Panc1 (cell line): ENCODE results near the gene WLS. TPM values are rescaled to one million over a fixed set of nuclear protein-coding genes. Genes with fewer than 3 reads are reported as not detected.

Source experiments
- ATAC-seq: fragments of 200-7000 bp; cut with Tn5 transposase; 2 replicates; pipeline ENCODE4 v1.9.1; 2020; ENCODE audit warnings: mild to moderate bottlenecking, moderate library complexity
- BruUV-seq: library from RNA; stranded (reverse); fragments of 400-500 nt; replicated peaks from 2 replicates; lab custom pipeline; 2021; lab: Mats Ljungman, UMichigan
- CTCF ChIA-PET: fragments of 300-600 bp; sonication (Branson Sonifier 250); formaldehyde crosslinking; loops from one replicate; lab custom pipeline; 2022; ENCODE audit warnings: antibody characterized with exemption; lab: Charles Lee
- POLR2A ChIA-PET: fragments of 300-600 bp; sonication (Branson Sonifier 250); formaldehyde crosslinking; loops from one replicate; lab custom pipeline; 2022; ENCODE audit warnings: antibody characterized with exemption; lab: Charles Lee
- DNase-seq: peaks from one replicate; pipeline ENCODE4 v3.0.0-alpha.2; 2010; ENCODE audit warnings: low read depth, low spot score
- H3K27ac ChIP-seq: 2 replicates; pipeline ENCODE4 v1.5.1; 2011; ENCODE audit warnings: mild to moderate bottlenecking, low read length, inconsistent platforms
- H3K27me3 ChIP-seq: fragments of 200-500 bp; sonication (Bioruptor generic); 2 replicates; pipeline ENCODE4 v1.6.0; 2014; ENCODE audit warnings: low read length, inconsistent platforms; ENCODE audit not compliant: control insufficient read depth, insufficient read depth
- H3K36me3 ChIP-seq: fragments of 200-500 bp; sonication (Bioruptor generic); 2 replicates; pipeline ENCODE4 v1.5.1; 2014; ENCODE audit warnings: inconsistent platforms, mild to moderate bottlenecking, low read length, moderate library complexity; ENCODE audit not compliant: control insufficient read depth, insufficient read depth
- H3K4me1 ChIP-seq: 2 replicates; pipeline ENCODE4 v1.5.1; 2011; ENCODE audit warnings: inconsistent platforms, mild to moderate bottlenecking, low read length, moderate library complexity; ENCODE audit not compliant: control insufficient read depth, insufficient read depth
- H3K4me3 ChIP-seq, 2 experiments: 2 replicates each; pipeline ENCODE4 v1.5.1; 2011 to 2012; ENCODE audit warnings: low read depth in 2 of 2, low read length in 2 of 2, mild to moderate bottlenecking in 2 of 2, inconsistent platforms in 1 of 2, moderate library complexity in 1 of 2
- H3K9me3 ChIP-seq: fragments of 200-500 bp; sonication (Bioruptor generic); 2 replicates; pipeline ENCODE4 v1.5.1; 2014; ENCODE audit warnings: low read depth, mild to moderate bottlenecking, inconsistent platforms, low read length, moderate library complexity; ENCODE audit not compliant: control insufficient read depth, insufficient read depth
- CTCF ChIP-seq: fragments of 450-650 bp; IDR thresholded peaks from 2 replicates; pipeline ENCODE4 v1.5.1; 2017; ENCODE audit warnings: mild to moderate bottlenecking
- POLR2AphosphoS5 ChIP-seq: IDR thresholded peaks from 2 replicates; pipeline ENCODE4 v1.6.1; 2012; ENCODE audit warnings: mild to moderate bottlenecking, low read depth, low read length, moderate library complexity
- SIN3A ChIP-seq: IDR thresholded peaks from 2 replicates; pipeline ENCODE4 v1.6.1; 2012; ENCODE audit warnings: low read depth, mild to moderate bottlenecking, low read length, moderate library complexity, borderline replicate concordance; ENCODE audit not compliant: insufficient read depth
- TCF7L2 ChIP-seq: IDR thresholded peaks from 2 replicates; pipeline ENCODE4 v1.6.1; 2011; ENCODE audit warnings: mild to moderate bottlenecking, low read depth, low read length, inconsistent platforms
- in situ Hi-C: cut with HindIII; loops from 2 replicates; pipeline ENCODE4 v1.10.0; 2016; ENCODE audit warnings: low sequenced_read_pairs, low pct_unique_long_range_greater_than_20kb
- intact Hi-C: fragments of 100-400 bp; cut with micrococcal nuclease; formaldehyde crosslinking; loops from one replicate; pipeline ENCODE4 v1.10.0; 2022; ENCODE audit not compliant: unreplicated experiment
- total RNA-seq: library from RNA; stranded (reverse); gene quantifications from one replicate; pipeline ENCODE4 v1.2.1, GENCODE V29; 2021; ENCODE audit not compliant: unreplicated experiment
- TF ChIP-seq, protein P1 (sequence below), 2 experiments: IDR thresholded peaks; 2 replicates each; pipeline ENCODE4 v1.6.1; 2011 to 2012; ENCODE audit warnings: low read depth in 2 of 2, control low read depth in 1 of 2, low read length in 1 of 2, mild to moderate bottlenecking in 1 of 2, moderate library complexity in 1 of 2; ENCODE audit not compliant: insufficient read depth in 1 of 2

WLS gene
- total RNA-seq, 1 experiment from 2014 or later, result 29.6 TPM

GRCh38 chr1:68210027-68210426 is 22.3 kb downstream of the WLS start:
- DNase-seq, result no peak
- no TSS peak for BruUV-seq
- ChIA-PET POLR2A (no interaction called here), CTCF (no interaction called here)
- in situ Hi-C loops, result no loop called here
- no peak for TF ChIP-seq POLR2AphosphoS5
- TF ChIP-seq SIN3A, result no peak
- no peak for TF ChIP-seq TCF7L2
- no peak for TF ChIP-seq CTCF
- TF ChIP-seq, protein P1, sequence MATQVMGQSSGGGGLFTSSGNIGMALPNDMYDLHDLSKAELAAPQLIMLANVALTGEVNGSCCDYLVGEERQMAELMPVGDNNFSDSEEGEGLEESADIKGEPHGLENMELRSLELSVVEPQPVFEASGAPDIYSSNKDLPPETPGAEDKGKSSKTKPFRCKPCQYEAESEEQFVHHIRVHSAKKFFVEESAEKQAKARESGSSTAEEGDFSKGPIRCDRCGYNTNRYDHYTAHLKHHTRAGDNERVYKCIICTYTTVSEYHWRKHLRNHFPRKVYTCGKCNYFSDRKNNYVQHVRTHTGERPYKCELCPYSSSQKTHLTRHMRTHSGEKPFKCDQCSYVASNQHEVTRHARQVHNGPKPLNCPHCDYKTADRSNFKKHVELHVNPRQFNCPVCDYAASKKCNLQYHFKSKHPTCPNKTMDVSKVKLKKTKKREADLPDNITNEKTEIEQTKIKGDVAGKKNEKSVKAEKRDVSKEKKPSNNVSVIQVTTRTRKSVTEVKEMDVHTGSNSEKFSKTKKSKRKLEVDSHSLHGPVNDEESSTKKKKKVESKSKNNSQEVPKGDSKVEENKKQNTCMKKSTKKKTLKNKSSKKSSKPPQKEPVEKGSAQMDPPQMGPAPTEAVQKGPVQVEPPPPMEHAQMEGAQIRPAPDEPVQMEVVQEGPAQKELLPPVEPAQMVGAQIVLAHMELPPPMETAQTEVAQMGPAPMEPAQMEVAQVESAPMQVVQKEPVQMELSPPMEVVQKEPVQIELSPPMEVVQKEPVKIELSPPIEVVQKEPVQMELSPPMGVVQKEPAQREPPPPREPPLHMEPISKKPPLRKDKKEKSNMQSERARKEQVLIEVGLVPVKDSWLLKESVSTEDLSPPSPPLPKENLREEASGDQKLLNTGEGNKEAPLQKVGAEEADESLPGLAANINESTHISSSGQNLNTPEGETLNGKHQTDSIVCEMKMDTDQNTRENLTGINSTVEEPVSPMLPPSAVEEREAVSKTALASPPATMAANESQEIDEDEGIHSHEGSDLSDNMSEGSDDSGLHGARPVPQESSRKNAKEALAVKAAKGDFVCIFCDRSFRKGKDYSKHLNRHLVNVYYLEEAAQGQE (IDR thresholded peaks at IDR 0.05; ENCODE audit: insufficient read depth in 1 of 2, low read depth in 2 of 2, low read length in 1 of 2), result no peak
- Histone ChIP-seq H3K36me3 (no peaks in the 10 kb centered on the region), H3K4me3 (no peak overlapping the region), H3K9me3 (no peaks in the 10 kb centered on the region), H3K4me1 (no peaks in the 10 kb centered on the region), H3K27ac (no peak overlapping the region), H3K27me3 (no peaks in the 10 kb centered on the region)
- no peak for ATAC-seq
- intact Hi-C loops, result no loop called here

- no peak overlapping the region for H3K27ac ChIP-seq
These were observed 25.3 kb downstream of the WLS start for GRCh38 chr1:68206848-68207689.

More at GRCh38 chr1:68206848-68207689, 25.3 kb downstream of the WLS start:
- no TSS peak for BruUV-seq
- no peak for DNase-seq
- H3K4me1 ChIP-seq, result no peaks in the 10 kb centered on the region
- no peak for TF ChIP-seq CTCF
- TF ChIP-seq SIN3A, result no peak
- TF ChIP-seq POLR2AphosphoS5, result no peak
- TF ChIP-seq TCF7L2, result no peak
- TF ChIP-seq, protein P1 (IDR thresholded peaks at IDR 0.05; ENCODE audit: insufficient read depth in 1 of 2, low read depth in 2 of 2, low read length in 1 of 2), result no peak
- no peaks in the 10 kb centered on the region for H3K9me3 ChIP-seq
- no peaks in the 10 kb centered on the region for H3K36me3 ChIP-seq
- ChIA-PET POLR2A (no interaction called here), CTCF (no interaction called here)
- in situ Hi-C loops, result no loop called here
- intact Hi-C loops, result no loop called here
- no peaks in the 10 kb centered on the region for H3K27me3 ChIP-seq
- no peak overlapping the region for H3K4me3 ChIP-seq
- no peak for ATAC-seq
